Effector memory CD4-positive, alpha-beta T cell (primary cell): Measurements from ENCODE around the gene FASN.

Experiments
- DNase-seq, 3 donors: peaks; one replicate each; pipeline ENCODE4 v3.0.0-alpha.2; 2020
- H3K27ac ChIP-seq: 2 replicates; pipeline ENCODE4 v1.7.0; 2013; ENCODE audit warnings: mild to moderate bottlenecking, low read length, moderate library complexity; ENCODE audit not compliant: insufficient read depth, poor library complexity, severe bottlenecking
- H3K27me3 ChIP-seq: replicated peaks from 2 replicates; pipeline ENCODE4 v1.7.0; 2013; ENCODE audit warnings: mild to moderate bottlenecking, low read length; ENCODE audit not compliant: insufficient read depth, control insufficient read depth, poor library complexity, severe bottlenecking
- H3K36me3 ChIP-seq: 2 replicates; pipeline ENCODE4 v1.7.0; 2013; ENCODE audit warnings: mild to moderate bottlenecking, low read length, moderate library complexity; ENCODE audit not compliant: control insufficient read depth, insufficient read depth
- H3K4me1 ChIP-seq: 2 replicates; pipeline ENCODE4 v1.7.0; 2013; ENCODE audit warnings: low read length, mild to moderate bottlenecking; ENCODE audit not compliant: control insufficient read depth, insufficient read depth, poor library complexity, severe bottlenecking
- H3K4me3 ChIP-seq: 2 replicates; pipeline ENCODE4 v1.7.0; 2013; ENCODE audit warnings: low read length, low read depth, mild to moderate bottlenecking; ENCODE audit not compliant: insufficient read depth, poor library complexity, severe bottlenecking
- H3K9me3 ChIP-seq: 2 replicates; pipeline ENCODE4 v1.7.0; 2013; ENCODE audit warnings: mild to moderate bottlenecking, low read length, moderate library complexity; ENCODE audit not compliant: control insufficient read depth

Gene FASN

GRCh38 chr17:82110298-82110697, 12.3 kb upstream of the FASN start:
- H3K4me3 ChIP-seq, result no peak overlapping the region
- peaks cover 24% of the 10 kb centered on the region for H3K4me1 ChIP-seq
- no peak overlapping the region for H3K27ac ChIP-seq
- no peaks in the 10 kb centered on the region for H3K36me3 ChIP-seq
- no peak for DNase-seq
- H3K9me3 ChIP-seq, result no peaks in the 10 kb centered on the region
- no peaks in the 10 kb centered on the region for H3K27me3 ChIP-seq

- H3K27me3 ChIP-seq, result no peaks in the 10 kb centered on the region
- H3K36me3 ChIP-seq, result no peaks in the 10 kb centered on the region
- peaks cover 27% of the 10 kb centered on the region for H3K4me1 ChIP-seq
- no peak for DNase-seq
- H3K4me3 ChIP-seq, result no peak overlapping the region
- H3K9me3 ChIP-seq, result no peaks in the 10 kb centered on the region
- H3K27ac ChIP-seq, result no peak overlapping the region
Observed at GRCh38 chr17:82108961-82109475, 11.0 kb upstream of the FASN start.

- peaks cover 27% of the 10 kb centered on the region for H3K4me1 ChIP-seq
- no peak for DNase-seq
- no peak overlapping the region for H3K4me3 ChIP-seq
- no peaks in the 10 kb centered on the region for H3K36me3 ChIP-seq
- H3K9me3 ChIP-seq, result no peaks in the 10 kb centered on the region
- no peak overlapping the region for H3K27ac ChIP-seq
- H3K27me3 ChIP-seq, result no peaks in the 10 kb centered on the region
Observed at GRCh38 chr17:82108496-82108945, 10.5 kb upstream of the FASN start.

DNA sequence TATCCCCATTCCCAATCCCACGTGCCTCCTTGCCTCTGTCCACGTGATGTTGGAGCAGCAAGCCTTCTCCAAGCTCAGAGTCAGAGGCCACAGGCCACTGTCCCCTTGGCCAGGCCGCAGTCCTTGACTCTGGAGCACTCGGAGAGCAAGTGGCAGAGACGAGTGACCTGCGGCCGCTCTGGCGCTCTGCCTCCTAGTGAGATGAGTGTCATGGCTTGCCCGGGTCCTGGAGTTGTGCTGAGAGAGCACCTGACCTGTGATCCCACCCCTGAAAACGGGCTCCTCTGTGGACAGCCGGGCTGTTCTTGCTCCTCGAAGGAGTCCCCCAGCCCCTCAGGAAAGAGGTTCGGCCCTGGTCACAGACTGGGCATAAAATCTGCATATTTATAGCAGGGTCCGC, 10.0 kb upstream of the FASN start:
- H3K36me3 ChIP-seq, result no peaks in the 10 kb centered on the region
- no peak overlapping the region for H3K27ac ChIP-seq
- H3K4me1 ChIP-seq, result peaks cover 27% of the 10 kb centered on the region
- H3K27me3 ChIP-seq, result no peaks in the 10 kb centered on the region
- no peak for DNase-seq
- H3K4me3 ChIP-seq, result no peak overlapping the region
- H3K9me3 ChIP-seq, result no peaks in the 10 kb centered on the region

DNA sequence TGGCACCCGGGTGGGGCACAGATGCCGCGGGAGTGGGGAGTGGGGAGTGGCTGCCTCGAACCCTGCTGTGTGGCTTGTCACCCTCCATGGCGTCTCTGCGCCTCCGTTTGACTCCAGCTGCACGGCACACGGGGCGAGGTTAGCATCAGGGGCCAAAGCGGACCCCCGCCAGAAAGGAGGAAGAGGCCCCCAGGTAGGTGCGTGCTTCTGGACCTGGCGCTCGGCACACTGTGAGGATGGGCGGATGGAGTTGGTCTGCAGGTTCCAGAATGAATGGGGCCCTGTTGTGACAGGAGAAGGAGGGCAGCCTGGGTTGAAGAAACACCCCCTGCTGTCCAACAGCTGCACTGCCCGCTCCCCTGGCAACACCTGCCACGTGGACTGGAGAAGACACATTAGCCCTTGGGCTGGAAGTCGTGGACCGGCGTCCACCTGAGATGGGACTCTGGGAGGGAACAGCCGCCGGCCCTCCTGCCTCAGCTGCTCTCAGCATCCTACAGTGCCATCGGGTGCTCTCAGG, 9.4 kb upstream of the FASN start:
- peaks cover 27% of the 10 kb centered on the region for H3K4me1 ChIP-seq
- H3K36me3 ChIP-seq, result no peaks in the 10 kb centered on the region
- peak overlapping the region; percentile 64 for H3K4me3 ChIP-seq
- H3K27me3 ChIP-seq, result no peaks in the 10 kb centered on the region
- no peaks in the 10 kb centered on the region for H3K9me3 ChIP-seq
- DNase-seq, result no peak
- H3K27ac ChIP-seq, result peak overlapping the region; percentile 76

DNA sequence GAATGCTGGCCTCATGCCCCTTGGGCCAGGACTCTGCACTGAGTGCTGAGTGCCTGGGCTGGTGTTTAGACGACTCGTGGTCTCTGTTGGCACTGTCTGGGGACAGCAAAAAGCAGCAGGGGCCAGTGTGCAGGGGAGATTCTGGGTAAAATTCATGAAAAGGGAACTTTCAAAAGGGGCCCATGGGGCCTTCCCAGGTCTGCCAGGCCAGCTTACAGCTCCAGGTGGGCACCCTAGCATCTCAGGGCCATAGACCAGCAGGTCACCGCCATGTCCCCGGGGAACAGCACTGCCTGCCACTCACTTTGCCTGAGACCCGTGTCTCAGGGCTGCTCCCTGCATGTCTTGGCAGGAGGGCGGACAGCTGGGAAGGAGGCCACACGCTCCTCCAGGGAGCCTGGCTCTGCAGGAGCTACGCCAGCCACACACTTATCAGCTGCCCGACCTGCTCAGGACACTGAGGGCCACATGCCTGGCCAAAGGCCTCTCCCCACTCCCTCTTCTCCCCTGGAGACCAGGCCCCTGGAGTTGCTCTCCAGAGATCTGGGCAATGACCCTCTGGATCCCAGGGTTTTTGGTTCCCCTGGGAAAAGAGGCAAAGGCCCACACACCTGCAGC, 8.8 kb upstream of the FASN start:
- H3K27ac ChIP-seq, result peak overlapping the region; percentile 76
- peak overlapping the region; percentile 64 for H3K4me3 ChIP-seq
- H3K4me1 ChIP-seq, result peaks cover 27% of the 10 kb centered on the region

GRCh38 chr17:82105882-82106687, 8.0 kb upstream of the FASN start:
- Histone ChIP-seq H3K27me3 (no peaks in the 10 kb centered on the region), H3K9me3 (no peaks in the 10 kb centered on the region), H3K27ac (peak overlapping the region; percentile 76), H3K36me3 (no peaks in the 10 kb centered on the region), H3K4me3 (peak overlapping the region; percentile 64), H3K4me1 (peaks cover 27% of the 10 kb centered on the region)
- peak; percentile 27 to 48 (median 33) for DNase-seq

More for the DNA sequence above, 8.8 kb upstream of the FASN start:
- H3K9me3 ChIP-seq, result no peaks in the 10 kb centered on the region
- no peak for DNase-seq
- H3K27me3 ChIP-seq, result no peaks in the 10 kb centered on the region
- H3K36me3 ChIP-seq, result no peaks in the 10 kb centered on the region

DNA sequence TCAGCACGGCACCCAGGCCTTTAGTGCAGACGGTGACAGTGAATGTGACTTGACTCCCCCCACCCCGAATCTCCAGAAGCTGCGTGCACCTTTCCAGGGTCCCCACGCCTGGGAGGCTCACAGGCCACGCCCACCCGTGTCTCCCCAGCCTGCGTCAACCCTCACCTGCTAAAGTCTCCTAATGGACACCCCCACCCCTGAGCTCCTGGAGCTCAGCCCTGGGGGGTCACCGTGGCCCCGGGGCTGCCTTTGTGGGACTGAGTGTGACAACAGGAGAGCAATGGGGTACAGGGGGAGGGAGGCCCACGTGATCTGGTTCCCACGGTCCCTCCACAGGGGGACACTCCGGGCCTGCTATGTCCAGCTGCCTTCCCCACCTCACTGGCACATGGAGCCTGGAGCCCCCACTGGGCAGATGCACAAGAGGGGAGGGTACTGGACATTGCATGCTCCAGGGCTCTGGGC, 7.4 kb upstream of the FASN start:
- Histone ChIP-seq H3K4me1 (peaks cover 27% of the 10 kb centered on the region), H3K27ac (peak overlapping the region; percentile 76), H3K4me3 (peak overlapping the region; percentile 64), H3K9me3 (no peaks in the 10 kb centered on the region), H3K27me3 (no peaks in the 10 kb centered on the region), H3K36me3 (no peaks in the 10 kb centered on the region)
- DNase-seq, result no peak

- DNase-seq, result no peak
- no peaks in the 10 kb centered on the region for H3K36me3 ChIP-seq
- no peaks in the 10 kb centered on the region for H3K27me3 ChIP-seq
- H3K4me1 ChIP-seq, result peaks cover 27% of the 10 kb centered on the region
- no peaks in the 10 kb centered on the region for H3K9me3 ChIP-seq
- no peak overlapping the region for H3K4me3 ChIP-seq
- no peak overlapping the region for H3K27ac ChIP-seq
Observed at GRCh38 chr17:82104797-82105416, 6.9 kb upstream of the FASN start.
